MV-4-11 (cell line): ENCODE measurements around the gene DNAJB11.
"Not testable (repeated sequence)": the region's sequence is repeated elsewhere in the genome, so short reads cannot be mapped to it uniquely, and the experiment has no call there.

Experiments used
- DNase-seq: peaks from one replicate; lab custom pipeline; 2025; lab: John Stamatoyannopoulos, UW

The DNAJB11 gene

GRCh38 chr3:186570096-186570940, at the start of gene DNAJB11:
Gene DNAJB11, plus strand, starts transcription at chr3:186570720. Its CDS starts 178 bp downstream, at chr3:186570898.
- DNase-seq, result peak; percentile 100

- no peak for DNase-seq
Observed at GRCh38 chr3:186520957-186521842, 49.3 kb upstream of the DNAJB11 start.

- DNase-seq, result no peak
Observed at GRCh38 chr3:186523022-186523421, 47.5 kb upstream of the DNAJB11 start.

DNA sequence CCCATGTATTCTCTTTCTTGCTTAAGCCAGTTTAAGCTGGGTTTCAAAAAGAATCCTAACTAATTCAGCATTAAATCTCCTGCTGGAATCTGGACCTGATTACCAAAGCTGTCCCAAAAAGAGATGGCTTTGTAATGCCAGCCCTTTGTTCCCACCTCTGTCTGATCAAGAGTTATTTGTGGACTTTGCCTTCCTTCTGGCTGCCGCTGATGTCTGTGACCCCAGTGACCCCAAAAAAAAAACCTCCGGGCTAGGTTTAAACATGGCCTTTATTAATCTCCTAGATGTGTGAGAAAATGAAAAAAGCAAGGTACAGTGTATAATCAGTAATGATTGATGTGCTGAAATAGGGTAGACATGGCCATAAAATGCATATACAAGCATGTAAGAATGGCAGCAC, 47.1 kb upstream of the DNAJB11 start:
- no peak for DNase-seq

- DNase-seq, result no peak
Observed at GRCh38 chr3:186524616-186525015, 45.9 kb upstream of the DNAJB11 start.

- no peak for DNase-seq
Observed at GRCh38 chr3:186525369-186526255, 44.9 kb upstream of the DNAJB11 start.

DNA sequence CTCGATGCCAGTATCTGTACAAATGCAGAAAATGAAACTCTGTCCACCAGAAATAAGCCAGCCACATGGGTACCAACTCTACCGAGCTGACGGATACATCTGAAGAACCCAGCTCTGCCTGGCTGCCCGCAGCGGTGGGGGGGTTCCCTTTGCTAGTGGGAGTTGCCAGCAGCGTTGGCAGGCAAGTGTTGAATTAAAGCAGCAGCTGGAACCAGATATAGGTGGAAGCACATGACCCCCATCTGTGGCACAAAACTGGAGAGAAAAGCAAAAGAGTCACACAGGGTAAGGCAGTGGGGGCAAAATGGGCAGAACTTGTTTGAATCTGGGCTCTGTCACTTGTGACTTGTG, 44.3 kb upstream of the DNAJB11 start:
- DNase-seq, result no peak

GRCh38 chr3:186529201-186529999, 41.1 kb upstream of the DNAJB11 start:
- DNase-seq, result no peak

GRCh38 chr3:186530415-186530814, 40.1 kb upstream of the DNAJB11 start:
- DNase-seq, result no peak

GRCh38 chr3:186531694-186532093, 38.8 kb upstream of the DNAJB11 start:
- not testable (repeated sequence) for DNase-seq

DNA sequence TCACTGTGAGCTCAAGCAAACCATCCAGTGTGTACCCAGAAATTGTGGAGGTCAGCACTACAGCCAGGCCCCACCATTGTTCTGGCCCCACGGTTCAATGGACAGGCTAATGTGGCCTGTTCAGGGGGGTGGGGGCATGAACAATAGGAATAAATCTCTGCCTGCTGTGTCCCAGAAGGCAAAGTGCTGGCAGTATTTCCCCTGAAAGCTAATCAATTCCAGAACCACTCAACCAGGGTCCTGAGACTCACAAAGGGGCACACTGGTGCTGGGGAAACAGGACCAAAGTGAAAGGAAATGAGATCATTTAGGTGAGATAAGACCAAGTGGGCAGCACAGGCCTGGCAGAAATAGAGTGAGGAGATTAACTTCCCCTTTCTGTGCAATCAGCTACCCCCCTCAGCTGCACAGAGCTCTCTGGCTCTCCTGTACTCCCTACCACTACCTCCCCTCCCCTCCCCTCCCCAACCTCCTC, 37.9 kb upstream of the DNAJB11 start:
- DNase-seq, result peak; percentile 49

DNA sequence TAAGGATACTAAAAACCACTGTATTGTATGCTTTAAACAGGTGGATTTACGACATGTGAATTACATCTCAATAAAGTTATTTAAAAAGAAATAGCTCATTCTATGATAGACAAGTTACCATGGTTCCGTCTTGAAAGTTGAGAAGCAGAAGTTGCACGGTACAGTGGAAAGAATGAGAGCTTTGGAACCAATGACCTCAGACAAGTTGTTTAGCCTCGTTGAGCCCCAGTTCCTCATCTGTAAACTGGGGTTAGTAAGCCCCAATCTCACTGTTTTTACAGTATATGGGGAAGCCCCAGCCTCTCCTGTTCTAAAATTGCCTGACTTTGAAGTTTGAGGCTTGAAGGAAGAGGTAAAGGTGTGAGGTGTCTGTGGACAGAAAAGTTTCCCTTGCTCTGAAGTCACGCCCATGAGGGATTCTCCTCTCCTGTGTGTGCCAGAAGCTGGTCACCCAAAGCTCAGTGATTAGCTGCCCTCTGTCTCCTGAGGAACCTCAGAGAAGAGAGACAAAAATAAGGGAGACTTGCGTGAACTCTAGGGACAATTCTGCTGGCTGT, 36.3 kb upstream of the DNAJB11 start:
- DNase-seq, result peak; percentile 94

DNA sequence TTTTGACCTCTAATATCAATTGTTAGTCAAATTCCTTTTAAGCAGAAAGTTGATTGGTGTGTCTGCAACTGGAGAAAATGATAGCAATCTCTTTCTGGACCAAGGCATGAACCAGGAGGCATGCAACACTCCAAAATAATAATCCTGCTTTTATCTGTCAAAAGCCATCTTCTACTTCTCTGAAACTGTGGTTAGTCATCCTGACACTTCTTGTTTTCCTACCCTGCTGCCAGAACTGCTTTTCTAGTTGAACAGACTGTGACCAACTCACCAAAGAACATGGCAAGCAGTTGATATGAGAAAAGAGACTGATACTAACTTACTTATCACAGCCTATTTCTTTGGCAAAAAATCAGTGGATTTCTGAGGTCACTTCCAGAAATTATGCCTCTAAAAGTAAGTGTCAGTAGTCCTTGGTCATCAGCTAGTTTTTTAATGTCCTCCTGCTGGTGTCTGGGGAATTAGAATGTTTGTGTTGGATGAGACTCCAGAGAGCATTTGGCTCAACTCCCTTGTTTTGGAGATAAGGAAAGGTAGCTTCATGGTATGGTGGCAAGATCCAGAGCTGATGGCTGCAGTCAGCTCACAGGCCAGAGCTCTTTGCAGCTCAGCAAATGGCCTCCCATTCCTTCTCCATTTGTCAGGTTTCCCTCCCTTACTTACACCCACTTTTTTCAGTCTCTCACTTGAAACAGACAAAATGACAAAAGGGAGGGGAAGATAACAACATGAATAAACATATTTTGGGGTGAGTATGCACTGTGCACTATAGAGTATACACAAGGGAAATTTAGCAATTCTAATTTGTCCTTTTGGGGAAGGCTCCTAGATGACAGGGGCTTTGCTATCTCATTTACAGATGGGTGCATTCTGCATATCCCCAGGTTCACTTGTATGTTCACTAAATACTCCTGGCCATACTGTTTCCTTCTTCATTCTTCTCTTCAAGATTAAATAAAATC, 33.4 kb upstream of the DNAJB11 start:
- DNase-seq, result peak; percentile 48

GRCh38 chr3:186538779-186539178, 31.7 kb upstream of the DNAJB11 start:
- no peak for DNase-seq

GRCh38 chr3:186540221-186540834, 30.2 kb upstream of the DNAJB11 start:
- peak; percentile 49 for DNase-seq

DNA sequence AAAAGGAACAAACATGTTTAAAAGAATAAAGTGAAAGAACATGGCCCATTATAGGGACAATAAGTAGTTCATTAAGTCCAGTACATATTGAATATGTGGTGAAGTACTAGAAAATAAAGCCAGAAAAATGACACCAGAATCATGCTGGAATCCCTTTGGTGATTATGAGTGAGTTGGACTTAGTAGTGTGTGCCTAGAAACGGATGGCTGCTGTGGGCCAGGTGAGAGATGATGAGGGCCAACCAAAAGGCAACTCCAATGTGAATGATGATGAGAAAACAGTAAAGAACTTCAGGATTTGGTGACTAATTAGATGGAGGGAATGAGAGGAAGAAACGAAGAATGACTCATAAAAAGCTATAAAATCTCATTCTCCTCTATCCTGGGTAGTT, 29.7 kb upstream of the DNAJB11 start:
- no peak for DNase-seq

GRCh38 chr3:186544281-186544680, 26.2 kb upstream of the DNAJB11 start, which contains the start of gene CRYGS:
Gene CRYGS, minus strand, starts transcription at chr3:186544380. Its CDS starts 54 bp downstream, at chr3:186544326.
- no peak for DNase-seq

- no peak for DNase-seq
Observed at GRCh38 chr3:186549497-186549896, 21.0 kb upstream of the DNAJB11 start.

DNA sequence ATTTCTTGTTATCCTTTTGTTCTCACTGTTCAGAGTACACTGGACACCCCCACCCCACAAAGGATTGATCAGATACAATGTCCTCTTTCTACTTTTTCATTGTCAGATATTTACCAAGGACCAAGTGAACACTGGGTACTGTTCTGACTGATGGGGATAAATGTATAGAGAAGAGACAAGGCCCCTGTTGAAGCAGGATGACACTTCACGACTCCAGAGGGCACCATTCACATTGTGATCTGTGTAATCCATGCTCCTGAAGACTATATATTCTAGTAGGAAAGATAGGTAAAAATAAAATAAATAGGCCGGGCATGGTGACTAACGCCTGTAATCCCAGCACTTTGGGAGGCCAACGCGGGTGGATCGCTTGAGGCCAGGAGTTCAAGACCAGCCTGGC, 19.1 kb upstream of the DNAJB11 start:
- no peak for DNase-seq
